GM21825 (cell line): ENCODE results near the gene PCDHGA12.
"Not testable (repeated sequence)": the region's sequence is repeated elsewhere in the genome, so short reads cannot be mapped to it uniquely, and the experiment has no call there.

ENCODE experiments used
- ATAC-seq: cut with Tn5 transposase; IDR thresholded peaks from one replicate; pipeline ENCODE4 v1.9.1; 2021; ENCODE audit warnings: mild to moderate bottlenecking, moderate library complexity; ENCODE audit not compliant: unreplicated experiment

Gene PCDHGA12

DNA sequence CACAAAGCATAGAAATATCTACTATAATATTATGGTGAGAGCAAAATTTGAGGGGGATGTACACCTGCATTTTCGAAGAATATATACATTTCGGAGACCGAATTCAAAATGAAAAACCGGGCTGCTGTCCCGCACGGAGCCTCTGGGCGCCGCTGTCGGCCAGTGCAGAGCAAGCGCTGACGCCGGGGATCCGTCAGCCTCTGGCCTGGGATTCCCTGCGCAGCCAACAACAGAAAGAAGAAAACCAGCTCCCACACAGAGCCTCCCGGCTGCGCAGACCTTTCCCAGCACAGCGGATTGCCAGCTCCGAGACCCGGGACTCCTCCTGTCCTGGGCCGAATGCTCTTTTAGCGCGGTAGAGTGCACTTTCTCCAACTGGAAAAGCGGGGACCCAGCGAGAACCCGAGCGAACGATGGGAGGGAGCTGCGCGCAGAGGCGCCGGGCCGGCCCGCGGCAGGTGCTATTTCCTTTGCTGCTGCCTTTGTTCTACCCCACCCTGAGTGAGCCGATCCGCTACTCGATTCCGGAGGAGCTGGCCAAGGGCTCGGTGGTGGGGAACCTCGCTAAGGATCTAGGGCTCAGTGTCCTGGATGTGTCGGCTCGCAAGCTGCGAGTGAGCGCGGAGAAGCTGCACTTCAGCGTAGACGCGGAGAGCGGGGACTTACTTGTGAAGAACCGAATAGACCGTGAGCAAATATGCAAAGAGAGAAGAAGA is 22.4 kb upstream of the PCDHGA12 start, which contains the start of gene PCDHGB6:
PCDHGB6 (plus strand) TSS at position 232 of the 716 bp plus-strand sequence; CDS start at position 414, 182 bp downstream.
- peak; percentile 63 for ATAC-seq

DNA sequence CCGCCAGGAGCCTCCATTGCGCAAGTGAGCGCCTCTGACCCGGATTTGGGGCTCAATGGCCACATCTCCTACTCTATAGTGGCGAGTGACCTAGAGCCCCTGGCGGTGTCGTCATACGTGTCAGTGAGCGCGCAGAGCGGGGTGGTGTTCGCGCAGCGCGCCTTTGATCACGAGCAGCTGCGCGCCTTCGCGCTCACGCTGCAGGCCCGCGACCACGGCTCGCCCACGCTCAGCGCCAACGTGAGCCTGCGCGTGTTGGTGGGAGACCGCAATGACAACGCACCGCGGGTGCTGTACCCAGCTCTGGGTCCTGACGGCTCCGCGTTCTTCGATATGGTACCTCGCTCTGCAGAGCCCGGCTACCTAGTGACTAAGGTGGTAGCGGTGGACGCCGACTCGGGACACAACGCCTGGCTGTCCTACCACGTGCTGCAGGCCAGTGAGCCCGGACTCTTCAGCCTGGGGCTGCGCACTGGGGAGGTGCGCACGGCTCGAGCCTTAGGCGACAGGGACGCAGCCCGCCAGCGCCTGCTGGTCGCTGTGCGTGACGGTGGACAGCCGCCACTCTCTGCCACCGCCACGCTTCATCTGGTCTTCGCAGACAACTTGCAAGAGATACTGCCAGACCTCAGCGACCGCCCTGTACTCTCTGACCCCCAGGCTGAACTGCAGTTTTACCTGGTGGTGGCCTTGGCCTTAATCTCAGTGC is 20.6 kb upstream of the PCDHGA12 start:
- ATAC-seq, result no peak

DNA sequence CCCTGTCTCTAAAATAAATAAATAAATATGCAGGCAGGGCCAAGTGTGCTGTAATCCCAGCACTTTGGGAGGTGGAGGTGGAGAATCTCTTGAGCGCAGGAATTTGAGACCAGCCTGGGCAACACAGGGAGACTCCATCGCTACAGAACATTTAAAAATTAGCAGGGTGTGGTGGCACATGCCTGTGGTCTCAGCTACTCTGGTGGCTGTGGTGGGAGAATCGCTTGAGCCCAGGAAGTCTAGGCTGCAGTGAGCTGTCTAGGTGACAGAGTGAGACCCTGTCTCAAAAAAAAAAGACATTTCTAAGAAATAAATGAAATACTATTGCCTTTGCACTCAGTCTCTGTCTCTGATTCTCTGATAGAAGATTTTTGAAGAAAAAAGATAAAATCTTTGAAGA is 18.7 kb upstream of the PCDHGA12 start:
- no peak for ATAC-seq

DNA sequence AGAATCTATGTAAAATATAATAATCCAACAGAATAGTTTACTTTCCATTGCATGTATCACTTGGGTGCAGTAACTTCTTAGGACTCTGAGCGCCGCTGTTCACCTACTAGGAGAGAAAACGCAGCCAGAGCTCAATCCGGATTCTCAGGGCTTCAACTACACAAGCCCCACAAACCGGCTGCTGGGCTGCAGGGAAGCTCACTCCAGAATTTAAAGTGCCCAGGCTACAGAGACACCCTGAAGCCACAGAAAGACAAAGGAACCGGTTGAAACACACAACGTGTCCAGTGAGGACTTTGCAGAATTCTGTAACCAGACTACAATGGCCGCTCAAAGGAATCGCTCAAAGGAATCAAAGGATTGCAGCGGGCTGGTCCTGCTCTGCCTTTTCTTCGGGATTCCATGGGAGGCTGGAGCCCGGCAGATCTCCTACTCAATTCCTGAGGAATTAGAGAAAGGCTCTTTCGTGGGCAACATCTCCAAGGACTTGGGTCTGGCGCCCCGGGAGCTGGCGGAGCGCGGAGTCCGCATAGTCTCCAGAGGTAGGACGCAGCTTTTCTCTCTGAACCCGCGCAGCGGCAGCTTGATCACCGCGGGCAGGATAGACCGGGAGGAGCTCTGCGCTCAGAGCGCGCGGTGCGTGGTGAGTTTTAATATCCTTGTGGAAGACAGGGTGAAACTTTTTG is 17.3 kb upstream of the PCDHGA12 start, which contains the start of gene PCDHGA10:
PCDHGA10 (plus strand) TSS at position 134 of the 686 bp plus-strand sequence; CDS start at position 323, 189 bp downstream.
- ATAC-seq, result peak; percentile 66

DNA sequence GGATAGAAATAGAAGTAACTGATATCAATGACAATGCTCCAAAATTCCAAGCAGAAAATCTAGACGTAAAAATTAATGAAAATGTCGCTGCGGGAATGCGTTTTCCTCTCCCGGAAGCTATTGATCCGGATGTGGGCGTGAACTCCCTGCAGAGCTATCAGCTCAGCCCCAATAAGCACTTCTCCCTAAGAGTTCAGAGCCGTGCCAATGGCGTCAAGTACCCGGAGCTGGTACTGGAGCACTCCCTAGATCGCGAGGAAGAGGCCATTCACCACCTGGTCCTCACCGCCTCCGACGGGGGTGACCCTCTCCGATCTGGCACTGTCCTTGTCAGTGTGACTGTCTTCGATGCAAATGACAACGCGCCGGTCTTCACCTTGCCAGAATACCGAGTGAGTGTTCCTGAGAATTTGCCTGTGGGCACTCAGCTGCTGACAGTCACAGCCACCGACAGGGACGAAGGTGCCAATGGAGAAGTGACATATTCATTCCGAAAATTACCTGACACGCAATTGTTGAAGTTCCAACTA is 16.7 kb upstream of the PCDHGA12 start:
- no peak for ATAC-seq

DNA sequence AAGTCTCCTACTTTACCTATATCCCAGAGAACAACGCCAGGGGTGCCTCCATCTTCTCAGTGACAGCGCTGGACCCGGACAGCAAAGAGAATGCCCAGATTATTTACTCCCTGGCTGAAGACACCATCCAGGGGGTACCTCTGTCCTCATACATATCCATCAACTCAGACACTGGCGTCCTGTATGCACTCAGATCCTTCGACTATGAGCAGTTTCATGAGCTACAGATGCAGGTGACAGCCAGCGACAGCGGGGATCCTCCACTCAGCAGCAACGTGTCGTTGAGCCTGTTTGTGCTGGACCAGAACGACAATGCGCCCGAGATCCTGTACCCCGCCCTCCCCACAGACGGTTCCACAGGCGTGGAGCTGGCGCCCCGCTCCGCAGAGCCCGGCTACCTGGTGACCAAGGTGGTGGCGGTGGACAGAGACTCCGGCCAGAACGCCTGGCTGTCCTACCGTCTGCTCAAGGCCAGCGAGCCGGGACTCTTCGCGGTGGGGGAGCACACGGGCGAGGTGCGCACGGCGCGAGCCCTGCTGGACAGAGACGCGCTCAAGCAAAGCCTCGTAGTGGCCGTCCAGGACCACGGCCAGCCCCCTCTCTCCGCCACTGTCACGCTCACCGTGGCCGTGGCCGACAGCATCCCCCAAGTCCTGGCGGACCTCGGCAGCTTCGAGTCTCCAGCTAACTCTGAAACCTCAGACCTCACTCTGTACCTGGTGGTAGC is 15.6 kb upstream of the PCDHGA12 start:
- ATAC-seq, result not testable (repeated sequence)

DNA sequence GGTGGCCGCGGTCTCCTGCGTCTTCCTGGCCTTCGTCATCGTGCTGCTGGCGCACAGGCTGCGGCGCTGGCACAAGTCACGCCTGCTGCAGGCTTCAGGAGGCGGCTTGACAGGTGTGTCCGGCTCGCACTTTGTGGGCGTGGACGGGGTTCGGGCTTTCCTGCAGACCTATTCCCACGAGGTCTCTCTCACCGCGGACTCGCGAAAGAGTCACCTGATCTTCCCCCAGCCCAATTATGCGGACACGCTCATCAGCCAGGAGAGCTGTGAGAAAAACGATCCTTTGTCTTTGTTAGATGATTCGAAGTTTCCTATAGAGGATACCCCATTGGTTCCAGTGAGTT is 15.1 kb upstream of the PCDHGA12 start:
- ATAC-seq, result not testable (repeated sequence)

DNA sequence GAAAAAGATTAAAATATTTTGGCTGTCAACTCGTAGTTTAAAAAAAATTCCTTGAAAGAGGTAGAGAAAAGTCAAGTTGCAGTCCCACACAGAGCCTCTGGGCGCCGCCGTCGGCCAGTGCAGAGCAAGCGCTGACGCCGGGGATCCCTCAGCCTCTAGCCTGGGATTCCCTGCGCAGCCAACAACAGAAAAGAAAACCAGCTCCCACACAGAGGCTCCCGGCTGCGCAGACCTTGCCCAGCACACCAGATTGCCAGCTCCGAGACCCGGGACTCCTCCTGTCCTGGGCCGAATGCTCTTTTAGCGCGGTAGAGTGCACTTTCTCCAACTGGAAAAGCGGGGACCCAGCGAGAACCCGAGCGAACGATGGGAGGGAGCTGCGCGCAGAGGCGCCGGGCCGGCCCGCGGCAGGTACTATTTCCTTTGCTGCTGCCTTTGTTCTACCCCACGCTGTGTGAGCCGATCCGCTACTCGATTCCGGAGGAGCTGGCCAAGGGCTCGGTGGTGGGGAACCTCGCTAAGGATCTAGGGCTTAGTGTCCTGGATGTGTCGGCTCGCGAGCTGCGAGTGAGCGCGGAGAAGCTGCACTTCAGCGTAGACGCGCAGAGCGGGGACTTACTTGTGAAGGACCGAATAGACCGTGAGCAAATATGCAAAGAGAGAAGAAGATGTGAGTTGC is 12.7 kb upstream of the PCDHGA12 start, which contains the start of gene PCDHGB7:
PCDHGB7 (plus strand) TSS at position 184 of the 679 bp plus-strand sequence; CDS start at position 367, 183 bp downstream.
- peak; percentile 79 for ATAC-seq

DNA sequence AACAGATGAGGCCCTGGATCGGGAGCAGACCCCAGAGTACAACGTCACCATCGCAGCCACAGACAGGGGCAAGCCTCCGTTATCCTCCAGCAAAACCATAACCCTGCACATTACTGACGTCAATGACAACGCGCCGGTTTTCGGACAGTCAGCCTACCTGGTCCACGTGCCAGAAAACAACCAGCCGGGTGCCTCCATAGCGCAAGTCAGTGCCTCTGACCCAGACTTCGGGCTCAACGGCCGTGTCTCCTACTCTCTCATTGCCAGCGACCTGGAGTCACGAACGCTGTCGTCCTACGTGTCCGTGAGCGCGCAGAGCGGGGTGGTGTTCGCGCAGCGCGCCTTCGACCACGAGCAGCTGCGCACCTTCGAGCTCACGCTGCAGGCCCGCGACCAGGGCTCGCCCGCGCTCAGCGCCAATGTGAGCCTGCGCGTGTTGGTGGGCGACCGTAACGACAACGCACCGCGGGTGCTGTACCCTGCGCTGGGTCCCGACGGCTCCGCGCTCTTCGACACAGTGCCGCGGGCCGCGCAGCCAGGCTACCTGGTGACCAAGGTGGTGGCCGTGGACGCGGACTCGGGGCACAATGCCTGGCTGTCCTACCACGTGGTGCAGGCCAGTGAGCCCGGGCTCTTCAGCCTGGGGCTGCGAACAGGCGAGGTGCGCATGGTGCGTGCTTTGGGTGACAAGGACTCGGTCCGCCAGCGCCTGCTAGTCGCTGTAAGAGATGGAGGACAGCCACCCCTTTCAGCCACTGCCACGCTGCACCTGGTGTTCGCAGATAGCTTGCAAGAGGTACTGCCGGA is 11.0 kb upstream of the PCDHGA12 start:
- ATAC-seq, result no peak

DNA sequence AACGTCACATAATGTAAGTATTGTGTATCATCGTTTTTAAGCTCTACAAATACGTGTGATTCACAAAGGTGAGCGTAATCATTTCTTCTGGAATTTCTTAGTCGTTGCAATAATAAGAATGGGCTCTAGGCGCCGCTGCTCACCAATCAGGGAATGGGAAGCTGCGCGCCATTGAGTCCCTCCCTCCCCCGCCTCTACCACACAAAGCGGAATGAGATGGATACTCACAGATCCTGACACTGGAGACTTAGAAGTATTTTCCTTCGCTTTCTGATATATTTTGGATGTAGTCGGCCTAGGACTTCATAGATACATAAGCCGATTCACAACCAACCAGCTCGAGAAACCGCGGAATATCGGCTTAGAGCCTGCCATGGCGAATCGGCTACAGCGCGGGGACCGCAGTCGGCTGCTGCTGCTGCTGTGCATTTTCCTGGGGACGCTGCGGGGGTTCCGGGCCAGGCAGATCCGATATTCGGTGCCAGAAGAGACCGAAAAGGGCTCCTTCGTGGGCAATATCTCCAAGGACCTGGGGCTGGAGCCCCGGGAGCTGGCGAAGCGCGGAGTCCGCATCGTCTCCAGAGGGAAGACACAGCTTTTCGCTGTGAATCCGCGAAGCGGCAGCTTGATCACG is 9.3 kb upstream of the PCDHGA12 start, which contains the start of gene PCDHGA11:
PCDHGA11 (plus strand) TSS at position 197 of the 634 bp plus-strand sequence; CDS start at position 374, 177 bp downstream.
- ATAC-seq, result peak; percentile 56

DNA sequence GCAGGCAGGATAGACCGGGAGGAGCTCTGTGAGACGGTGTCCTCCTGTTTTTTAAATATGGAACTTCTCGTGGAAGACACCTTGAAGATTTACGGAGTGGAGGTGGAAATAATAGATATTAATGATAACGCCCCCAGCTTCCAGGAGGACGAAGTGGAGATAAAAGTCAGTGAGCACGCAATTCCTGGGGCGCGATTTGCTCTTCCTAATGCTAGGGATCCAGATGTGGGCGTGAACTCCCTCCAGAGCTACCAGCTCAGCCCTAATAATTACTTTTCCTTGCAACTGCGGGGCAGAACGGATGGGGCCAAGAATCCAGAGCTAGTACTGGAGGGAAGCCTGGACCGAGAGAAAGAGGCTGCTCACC is 8.8 kb upstream of the PCDHGA12 start:
- no peak for ATAC-seq

DNA sequence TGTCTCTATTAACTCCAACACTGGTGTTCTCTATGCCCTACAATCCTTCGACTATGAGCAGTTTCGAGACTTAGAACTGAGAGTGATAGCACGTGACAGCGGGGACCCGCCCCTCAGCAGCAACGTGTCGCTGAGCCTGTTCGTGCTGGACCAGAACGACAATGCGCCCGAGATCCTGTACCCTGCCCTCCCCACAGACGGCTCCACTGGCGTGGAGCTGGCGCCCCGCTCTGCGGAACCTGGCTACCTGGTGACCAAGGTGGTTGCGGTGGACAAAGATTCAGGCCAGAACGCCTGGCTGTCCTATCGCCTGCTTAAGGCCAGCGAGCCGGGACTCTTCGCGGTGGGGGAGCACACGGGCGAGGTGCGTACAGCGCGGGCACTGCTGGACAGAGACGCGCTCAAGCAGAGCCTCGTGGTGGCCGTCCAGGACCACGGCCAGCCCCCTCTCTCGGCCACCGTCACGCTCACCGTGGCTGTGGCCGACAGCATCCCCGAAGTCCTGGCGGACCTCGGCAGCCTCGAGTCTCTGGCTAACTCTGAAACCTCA is 7.5 kb upstream of the PCDHGA12 start:
- no peak for ATAC-seq

DNA sequence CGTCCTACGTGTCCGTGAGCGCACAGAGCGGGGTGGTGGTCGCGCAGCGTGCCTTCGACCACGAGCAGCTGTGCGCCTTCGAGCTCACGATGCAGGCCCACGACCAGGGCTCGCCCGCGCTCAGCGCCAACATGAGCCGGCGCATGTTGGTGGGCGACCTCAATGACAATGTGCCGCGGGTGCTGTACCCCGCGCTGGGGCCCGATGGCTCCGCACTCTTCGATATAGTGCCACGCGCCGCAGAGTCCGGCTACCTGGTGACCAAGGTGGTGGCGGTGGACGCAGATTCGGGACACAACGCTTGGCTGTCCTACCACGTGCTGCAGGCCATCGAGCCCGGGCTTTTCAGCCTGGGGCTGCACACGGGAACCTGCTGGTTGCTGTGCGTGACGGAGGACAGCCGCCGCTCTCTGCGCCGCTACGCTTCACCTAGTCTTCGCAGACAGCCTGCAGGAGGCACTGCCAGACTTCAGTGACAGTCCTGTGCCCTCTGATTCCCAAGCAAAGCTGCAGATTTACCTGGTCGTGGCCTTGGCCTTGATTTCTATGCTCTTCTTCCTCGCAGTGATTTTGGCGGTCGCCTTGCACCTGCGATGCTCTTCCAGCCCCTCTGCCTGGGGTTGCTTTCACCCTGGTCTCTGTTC is 2.4 kb upstream of the PCDHGA12 start:
- no peak for ATAC-seq

DNA sequence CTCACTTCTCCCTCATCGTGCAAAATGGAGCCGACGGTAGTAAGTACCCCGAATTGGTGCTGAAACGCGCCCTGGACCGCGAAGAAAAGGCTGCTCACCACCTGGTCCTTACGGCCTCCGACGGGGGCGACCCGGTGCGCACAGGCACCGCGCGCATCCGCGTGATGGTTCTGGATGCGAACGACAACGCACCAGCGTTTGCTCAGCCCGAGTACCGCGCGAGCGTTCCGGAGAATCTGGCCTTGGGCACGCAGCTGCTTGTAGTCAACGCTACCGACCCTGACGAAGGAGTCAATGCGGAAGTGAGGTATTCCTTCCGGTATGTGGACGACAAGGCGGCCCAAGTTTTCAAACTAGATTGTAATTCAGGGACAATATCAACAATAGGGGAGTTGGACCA is 979 bp downstream of the PCDHGA12 start:
- ATAC-seq, result no peak

DNA sequence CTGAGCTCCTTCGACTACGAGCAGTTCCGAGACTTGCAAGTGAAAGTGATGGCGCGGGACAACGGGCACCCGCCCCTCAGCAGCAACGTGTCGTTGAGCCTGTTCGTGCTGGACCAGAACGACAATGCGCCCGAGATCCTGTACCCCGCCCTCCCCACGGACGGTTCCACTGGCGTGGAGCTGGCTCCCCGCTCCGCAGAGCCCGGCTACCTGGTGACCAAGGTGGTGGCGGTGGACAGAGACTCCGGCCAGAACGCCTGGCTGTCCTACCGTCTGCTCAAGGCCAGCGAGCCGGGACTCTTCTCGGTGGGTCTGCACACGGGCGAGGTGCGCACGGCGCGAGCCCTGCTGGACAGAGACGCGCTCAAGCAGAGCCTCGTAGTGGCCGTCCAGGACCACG is 2.0 kb downstream of the PCDHGA12 start:
- not testable (repeated sequence) for ATAC-seq

DNA sequence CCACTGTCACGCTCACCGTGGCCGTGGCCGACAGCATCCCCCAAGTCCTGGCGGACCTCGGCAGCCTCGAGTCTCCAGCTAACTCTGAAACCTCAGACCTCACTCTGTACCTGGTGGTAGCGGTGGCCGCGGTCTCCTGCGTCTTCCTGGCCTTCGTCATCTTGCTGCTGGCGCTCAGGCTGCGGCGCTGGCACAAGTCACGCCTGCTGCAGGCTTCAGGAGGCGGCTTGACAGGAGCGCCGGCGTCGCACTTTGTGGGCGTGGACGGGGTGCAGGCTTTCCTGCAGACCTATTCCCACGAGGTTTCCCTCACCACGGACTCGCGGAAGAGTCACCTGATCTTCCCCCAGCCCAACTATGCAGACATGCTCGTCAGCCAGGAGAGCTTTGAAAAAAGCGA is 2.4 kb downstream of the PCDHGA12 start:
- not testable (repeated sequence) for ATAC-seq

DNA sequence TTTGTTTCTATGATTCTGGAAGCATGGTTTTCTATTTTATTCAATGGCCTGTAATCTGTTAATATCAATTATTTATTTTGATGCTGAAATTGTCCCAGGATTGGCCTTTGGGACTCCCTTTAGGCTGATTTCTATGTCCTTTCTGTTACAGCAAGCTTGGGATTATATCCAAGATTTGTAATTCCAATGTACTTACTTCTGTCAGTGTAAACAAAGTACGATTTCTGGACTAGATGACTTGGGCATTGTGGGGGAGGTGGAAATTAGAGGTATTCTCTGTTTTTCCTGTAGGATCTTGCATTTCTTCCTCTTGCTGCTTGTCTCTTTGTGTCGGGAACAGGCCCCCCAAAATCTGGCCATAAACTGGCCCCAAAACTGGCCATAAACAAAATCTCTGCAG is 3.7 kb downstream of the PCDHGA12 start:
- no peak for ATAC-seq

DNA sequence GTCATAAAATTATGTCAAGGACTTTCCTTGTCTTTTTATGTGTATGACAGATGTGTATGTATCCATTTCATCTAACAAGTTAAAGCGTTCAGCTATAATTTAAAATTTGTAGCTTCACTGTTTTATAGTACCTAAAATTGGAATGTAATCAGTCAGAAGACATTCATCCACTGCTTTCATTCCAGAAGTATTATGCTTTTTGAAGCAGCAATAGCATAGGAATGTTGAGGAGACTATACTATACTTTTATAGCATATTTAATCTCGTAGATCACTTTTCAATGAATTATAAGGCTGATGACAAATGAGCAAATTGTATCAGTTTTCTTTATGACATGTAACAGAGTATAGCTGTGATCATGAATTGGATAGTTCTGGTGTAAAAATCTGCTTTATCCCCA is 6.9 kb downstream of the PCDHGA12 start:
- ATAC-seq, result no peak
